NOMO-1 treated with dmso at 0.1 percent for 144 hours (cell line): Measurements from ENCODE around the gene FUT7.

Experiments used
- DNase-seq: peaks from one replicate; lab custom pipeline; 2025; ENCODE audit not compliant: unreplicated experiment; lab: John Stamatoyannopoulos, UW

FUT7 gene

GRCh38 chr9:136985027-136985602 lies 46.8 kb downstream of the FUT7 start:
- no peak for DNase-seq

GRCh38 chr9:136984464-136985026 lies 47.3 kb downstream of the FUT7 start:
- no peak for DNase-seq

- DNase-seq: no peak
These were observed 48.1 kb downstream of the FUT7 start for GRCh38 chr9:136983656-136984314.

- DNase-seq: no peak
These were observed 48.7 kb downstream of the FUT7 start for GRCh38 chr9:136983167-136983566.

- no peak for DNase-seq
These were observed 49.4 kb downstream of the FUT7 start, which contains the start of gene LCNL1 for GRCh38 chr9:136982232-136983051. LCNL1 (plus strand) TSS chr9:136982993; CDS start chr9:136983587, 594 bp downstream.

- DNase-seq: no peak
These were observed 50.2 kb downstream of the FUT7 start for GRCh38 chr9:136981588-136982231.

- no peak for DNase-seq
These were observed 51.0 kb downstream of the FUT7 start for GRCh38 chr9:136980669-136981478.
